GM21717 (cell line): ENCODE data around the gene RAP1A.

ENCODE experiments used
- ATAC-seq: cut with Tn5 transposase; IDR thresholded peaks from one replicate; pipeline ENCODE4 v1.9.1; 2021; ENCODE audit warnings: mild to moderate bottlenecking, moderate library complexity; ENCODE audit not compliant: unreplicated experiment

RAP1A gene

DNA sequence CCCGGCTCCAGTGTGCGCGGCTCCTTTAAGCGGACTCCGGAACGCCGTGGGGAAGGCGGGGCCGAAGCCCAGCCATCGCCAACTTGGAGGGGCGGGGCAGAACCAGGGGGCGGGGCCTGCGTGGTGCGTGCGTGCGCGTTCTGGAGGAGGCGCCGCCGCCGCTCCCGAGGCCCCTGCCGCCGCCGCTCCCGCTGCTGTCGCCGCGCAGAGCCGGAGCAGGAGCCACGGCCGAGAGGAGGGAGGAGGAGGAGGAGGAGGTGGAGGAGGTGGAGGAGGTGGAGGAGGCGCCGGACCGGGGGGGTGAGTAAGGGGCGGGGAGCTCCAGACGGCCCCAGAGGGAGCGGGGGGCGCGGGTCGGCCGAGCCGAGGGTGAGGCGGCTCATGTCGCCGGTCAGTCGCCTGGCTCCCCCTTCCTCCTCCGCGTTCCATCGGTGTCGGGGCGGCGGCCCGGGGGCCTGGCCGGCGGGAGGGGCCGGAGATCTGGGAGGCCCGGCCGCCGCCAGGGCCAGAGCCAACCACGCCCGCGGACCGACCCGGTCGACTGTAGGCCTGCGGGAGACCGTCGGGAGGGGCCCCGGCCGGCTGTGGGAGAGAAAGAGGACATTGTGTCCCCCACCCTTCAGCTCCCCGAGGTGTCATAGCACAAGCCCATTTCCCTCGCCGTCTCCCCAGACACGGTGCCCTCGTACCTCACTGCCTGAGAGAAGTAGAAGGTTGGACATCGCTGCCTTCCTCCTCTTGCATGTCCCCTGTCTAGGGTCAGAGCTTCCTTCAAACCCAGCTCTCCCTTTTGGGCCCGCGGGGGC is at the start of gene RAP1A:
Gene RAP1A, plus strand, starts transcription at position 155 of the 806 bp plus-strand sequence. CDS start 71,572 bp downstream, outside the sequence.
- peak; percentile 55 for ATAC-seq

GRCh38 chr1:111569913-111570312 is 49.7 kb upstream of the RAP1A start:
- ATAC-seq, result no peak

GRCh38 chr1:111570781-111571181 is 48.8 kb upstream of the RAP1A start:
- no peak for ATAC-seq

GRCh38 chr1:111571239-111571638 is 48.4 kb upstream of the RAP1A start:
- ATAC-seq, result no peak

GRCh38 chr1:111571987-111572386 is 47.6 kb upstream of the RAP1A start:
- no peak for ATAC-seq

GRCh38 chr1:111576547-111576946 is 43.0 kb upstream of the RAP1A start:
- ATAC-seq, result no peak

DNA sequence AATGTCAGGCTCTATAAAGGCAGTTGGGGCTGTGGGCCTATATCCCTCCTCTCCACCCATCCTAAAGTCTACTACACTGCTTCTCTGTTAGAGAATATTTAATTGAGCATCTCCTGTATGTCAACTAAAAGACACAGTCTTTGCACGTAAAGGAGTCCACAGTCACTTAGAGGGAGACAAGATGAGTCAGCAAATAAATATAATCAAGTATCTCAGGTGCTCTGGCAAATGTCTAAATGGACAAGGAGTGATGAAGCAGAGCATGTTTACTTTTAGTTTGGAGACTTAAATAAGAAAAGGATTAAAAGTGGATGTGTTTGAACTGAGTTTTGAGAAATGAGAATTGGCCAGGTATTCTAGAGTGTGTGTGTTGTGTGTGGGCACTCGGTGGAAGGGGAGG is 41.8 kb upstream of the RAP1A start:
- no peak for ATAC-seq

DNA sequence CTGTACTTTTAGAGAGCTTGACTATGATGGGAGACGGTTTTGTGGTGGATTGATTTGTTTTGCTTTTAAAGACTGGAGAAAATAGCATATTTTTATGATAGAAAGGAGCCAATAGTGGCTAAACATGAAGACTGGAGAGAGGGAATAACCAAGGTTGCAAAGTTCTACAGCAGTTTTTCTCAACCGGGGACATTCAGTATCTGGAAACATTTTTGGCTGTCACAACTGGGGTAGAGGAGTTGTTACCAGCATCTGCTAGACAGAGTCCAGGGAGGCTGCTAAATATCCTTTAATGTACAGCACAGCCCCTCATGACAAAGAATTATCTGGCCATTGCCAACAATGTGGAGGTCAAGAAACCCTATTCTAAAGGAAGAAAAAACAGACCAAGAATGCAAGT is 38.4 kb upstream of the RAP1A start:
- no peak for ATAC-seq

DNA sequence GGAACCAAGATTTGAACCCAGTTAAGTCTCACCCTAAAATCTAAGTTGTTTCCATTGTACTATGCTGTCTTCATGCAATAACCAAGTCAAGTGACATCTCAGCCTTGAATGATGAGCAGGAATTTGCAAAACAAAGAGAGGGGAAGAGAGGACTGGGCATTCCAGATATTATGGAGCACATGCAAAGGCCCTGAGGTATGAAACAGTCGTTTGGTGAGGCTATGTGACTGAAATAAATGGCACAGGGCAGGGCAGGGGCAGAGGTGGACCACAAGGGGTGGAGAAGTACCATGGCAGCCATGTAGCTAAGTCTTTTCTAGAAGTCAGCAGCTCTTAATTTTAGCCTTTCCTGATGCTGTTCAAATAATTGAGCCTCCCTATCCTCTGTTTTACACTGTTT is 37.6 kb upstream of the RAP1A start:
- ATAC-seq, result no peak

GRCh38 chr1:111582644-111583618 is 36.7 kb upstream of the RAP1A start:
- no peak for ATAC-seq

- ATAC-seq, result no peak
Observed at GRCh38 chr1:111585447-111586086, 34.0 kb upstream of the RAP1A start.

DNA sequence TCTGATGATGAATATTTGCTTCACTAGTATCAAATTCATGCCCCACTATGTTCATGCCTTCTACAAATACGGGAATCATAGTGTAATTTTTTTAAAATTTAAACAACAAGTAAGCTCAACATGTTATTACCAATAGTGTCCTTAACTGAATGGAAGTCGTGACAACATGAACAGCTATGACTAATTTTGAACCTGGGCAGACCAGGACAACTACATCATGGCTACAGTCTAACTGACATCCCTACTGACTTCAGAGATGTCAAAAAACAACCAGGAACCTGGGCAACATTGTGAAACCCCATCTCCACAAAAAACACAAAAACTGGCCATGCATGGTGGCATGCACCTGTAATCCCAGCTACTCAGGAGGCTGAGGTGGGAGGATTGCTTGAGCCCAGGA is 33.5 kb upstream of the RAP1A start:
- no peak for ATAC-seq

DNA sequence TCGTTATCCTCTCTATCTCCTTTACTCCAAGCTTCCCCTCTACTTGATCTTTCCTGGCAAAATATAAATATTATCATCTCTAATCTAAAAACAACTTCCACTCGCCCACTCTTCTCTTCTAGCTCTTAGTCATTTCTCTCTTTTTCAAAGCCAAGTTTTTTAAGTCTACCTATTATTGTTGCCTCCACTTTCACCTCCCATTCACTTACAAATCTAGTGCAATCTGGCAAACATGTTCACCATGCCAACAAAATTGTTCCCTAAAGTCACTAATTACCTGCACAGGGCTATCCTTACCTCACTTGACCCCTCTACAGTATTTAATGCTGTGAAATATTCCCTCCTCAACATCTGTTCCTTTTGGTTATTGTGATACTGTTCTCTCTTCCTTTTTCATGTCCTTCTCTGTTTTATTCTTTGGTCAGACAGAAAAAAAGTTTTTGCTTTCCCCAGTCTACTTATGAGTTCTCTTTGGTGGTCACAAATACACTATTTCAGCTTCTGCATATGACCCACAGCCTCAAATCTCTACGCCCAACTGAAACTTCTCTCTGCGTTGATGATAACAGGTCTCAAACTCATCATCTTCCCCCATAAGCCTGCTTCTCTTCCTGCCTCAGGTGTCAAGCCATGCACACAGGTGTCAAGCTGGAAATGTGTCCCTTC is 31.9 kb upstream of the RAP1A start:
- no peak for ATAC-seq

DNA sequence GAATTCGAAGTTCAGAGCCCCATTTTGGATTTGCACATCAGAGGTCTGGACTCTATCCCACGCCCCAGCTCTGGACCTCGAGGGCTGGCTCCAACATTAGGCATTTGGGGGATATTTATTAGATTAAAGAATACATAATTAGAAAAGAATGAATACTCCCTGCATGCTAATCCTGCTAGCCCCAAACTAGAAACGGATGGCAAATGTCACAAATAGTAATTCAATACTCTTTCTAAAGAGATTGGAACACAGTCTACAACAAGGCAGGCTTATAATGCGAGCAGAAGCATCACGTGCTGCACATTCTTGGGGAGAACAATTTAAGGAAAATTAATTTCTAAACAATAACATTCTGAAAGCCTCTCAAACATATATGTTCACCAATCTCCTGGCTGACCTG is 27.7 kb upstream of the RAP1A start:
- ATAC-seq, result no peak

DNA sequence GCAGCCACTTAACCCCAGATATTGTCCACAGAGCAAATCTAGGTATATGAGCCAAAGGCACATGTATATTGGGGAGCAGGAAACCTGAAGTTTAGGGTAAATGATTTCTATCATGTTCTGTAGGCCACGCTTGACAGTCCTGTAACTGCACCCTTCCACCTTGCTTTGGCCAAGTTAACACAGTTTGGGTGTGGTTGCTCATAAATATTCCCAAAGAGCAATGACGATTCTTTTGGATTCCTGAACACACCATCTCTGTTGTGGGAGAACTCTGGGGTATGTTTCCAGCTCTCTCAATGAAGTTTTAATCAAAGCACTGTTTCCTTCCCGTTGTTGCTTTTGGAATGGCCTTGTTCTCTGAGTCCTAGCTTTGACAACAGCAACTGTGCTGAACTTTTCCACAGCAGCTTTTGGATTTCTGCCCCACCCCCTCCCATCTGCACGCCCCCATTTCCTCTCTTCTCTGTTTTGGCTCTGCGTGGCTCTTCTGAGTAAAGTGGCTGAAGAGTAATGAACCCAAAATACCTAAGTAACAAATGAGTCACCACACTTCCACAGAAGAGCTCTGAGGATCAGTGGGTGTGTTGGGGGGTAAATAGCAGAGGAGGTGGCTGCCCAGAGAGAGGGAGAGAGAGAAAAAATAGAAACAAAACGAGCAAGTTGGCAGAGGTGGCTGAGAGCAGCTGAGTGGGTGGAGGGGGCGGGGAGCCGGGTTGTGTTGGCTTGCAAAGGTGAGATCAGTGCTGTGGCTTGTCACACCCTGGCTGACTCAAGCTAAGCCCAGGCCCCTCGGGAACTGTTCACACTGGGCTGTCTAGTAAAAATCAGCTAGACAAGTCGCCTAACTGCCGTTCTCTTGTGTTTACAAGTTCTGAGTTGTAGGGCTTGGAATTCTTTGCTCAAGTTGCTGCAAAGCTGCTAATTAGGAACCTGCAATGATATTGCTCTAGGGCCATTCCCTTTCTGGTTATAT is 26.9 kb upstream of the RAP1A start:
- peak; percentile 77 for ATAC-seq

GRCh38 chr1:111593403-111594305 is 25.9 kb upstream of the RAP1A start:
- ATAC-seq, result no peak

DNA sequence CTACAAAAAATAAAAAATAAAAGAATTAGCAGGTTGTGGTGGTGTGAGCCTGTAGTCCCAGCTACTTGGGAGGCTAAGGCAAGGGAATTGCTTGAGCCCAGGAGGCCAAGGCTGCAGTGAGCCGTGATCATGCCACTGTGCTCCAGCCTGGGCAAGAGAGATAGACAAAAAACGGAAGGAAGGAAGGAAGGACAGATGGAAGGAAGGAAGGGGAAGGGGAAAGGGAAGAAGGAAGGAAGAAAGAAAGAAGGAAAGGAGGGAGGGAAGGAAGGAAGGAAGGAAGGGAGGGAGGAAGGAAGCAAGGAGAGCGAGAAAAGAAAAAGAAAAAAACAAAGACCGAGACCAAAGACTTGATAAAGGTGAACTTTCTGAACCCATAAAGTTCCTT is 25.3 kb upstream of the RAP1A start:
- ATAC-seq, result no peak

DNA sequence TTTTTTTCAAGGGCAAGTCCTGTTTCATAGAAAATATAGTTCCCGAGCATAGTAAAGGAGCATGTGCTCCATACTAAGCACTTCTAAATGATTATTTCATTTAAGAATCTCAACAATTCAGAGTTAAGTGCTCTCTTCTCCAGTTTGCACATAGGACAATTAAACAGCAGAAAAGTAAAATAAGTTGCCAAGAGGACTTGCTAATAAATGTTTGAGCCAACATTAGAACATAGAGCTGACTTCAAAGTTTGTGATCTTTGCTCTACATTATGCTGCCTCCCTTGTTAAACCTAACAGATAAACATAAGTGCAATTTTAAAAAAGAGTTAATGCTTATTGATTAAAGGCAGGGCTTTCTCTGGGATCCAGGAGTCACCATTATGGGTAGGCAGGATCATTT is 23.8 kb upstream of the RAP1A start:
- ATAC-seq, result no peak

- ATAC-seq, result no peak
Observed at GRCh38 chr1:111596499-111596898, 23.1 kb upstream of the RAP1A start.
